Activated naive CD8-positive, alpha-beta T cell treated with anti-CD3 and anti-CD28 coated beads for 36 hours (primary cell): Measurements from ENCODE around the gene KCP. TPM values are rescaled to one million over a fixed set of nuclear protein-coding genes. Genes with fewer than 3 reads are reported as not detected.

Experiments used
- DNase-seq: peaks from one replicate; pipeline ENCODE4 v3.0.0; 2021
- H3K27ac Mint-ChIP-seq: one replicate; pipeline ENCODE4 v1.8.0; 2022; ENCODE audit warnings: mild to moderate bottlenecking, moderate library complexity, mixed read lengths
- H3K27me3 Mint-ChIP-seq: one replicate; pipeline ENCODE4 v1.8.0; 2022; ENCODE audit warnings: mild to moderate bottlenecking, mixed read lengths
- H3K36me3 Mint-ChIP-seq: one replicate; pipeline ENCODE4 v1.8.0; 2021; ENCODE audit warnings: mild to moderate bottlenecking, mixed read lengths
- H3K4me1 Mint-ChIP-seq: one replicate; pipeline ENCODE4 v1.8.0; 2021; ENCODE audit warnings: mixed read lengths
- H3K4me3 Mint-ChIP-seq: one replicate; pipeline ENCODE4 v1.8.0; 2022; ENCODE audit warnings: mild to moderate bottlenecking, moderate library complexity, mixed read lengths
- H3K9me3 Mint-ChIP-seq: one replicate; pipeline ENCODE4 v1.8.0; 2022; ENCODE audit warnings: mixed read lengths
- total RNA-seq, 2 experiments: library from RNA; stranded (reverse); gene quantifications; one replicate each; pipeline ENCODE4 v1.2.3, GENCODE V29; 2021

Gene KCP
- total RNA-seq, 2 experiments from 2014 or later: 0.10 to 0.14 TPM

DNA sequence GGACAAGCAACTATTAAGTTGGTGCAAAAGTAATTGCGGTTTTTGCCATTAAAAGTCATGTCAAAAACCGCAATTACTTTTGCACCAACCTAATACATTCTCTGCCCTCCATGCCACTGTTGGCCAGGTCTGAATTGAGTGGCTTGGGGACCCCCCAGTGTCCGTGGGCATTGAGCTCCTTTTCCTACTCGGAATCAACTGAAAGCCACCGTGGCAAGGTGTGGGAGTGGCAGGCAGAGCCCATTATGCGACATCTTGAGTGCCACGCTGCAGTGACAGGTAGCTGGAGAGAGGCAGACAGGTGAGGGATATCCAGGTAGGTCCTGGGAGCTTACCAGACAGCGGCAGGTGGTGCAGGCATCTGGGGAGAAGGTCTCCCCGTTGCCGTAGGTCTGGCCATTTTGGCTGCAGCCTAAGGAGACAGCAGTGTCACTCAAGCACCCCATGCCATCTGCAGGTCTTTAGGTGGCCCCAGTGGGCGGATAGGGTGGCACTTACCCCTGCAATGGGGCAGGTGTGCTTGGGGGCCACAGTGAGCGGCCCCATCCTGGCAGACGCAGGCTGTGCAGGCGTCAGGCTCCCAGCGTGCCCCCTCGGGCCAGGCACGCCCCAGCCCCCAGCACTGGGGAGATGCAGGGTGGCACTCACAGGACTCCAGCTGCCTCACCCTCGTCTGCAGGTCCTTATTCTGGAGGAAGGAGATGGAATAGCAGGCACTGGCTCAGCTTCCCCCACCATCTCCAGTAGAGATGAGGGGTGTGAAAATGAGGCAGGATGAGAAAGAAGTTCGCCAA, 3.5 kb downstream of the KCP start:
- no peak overlapping the region for H3K4me3 Mint-ChIP-seq
- no peaks in the 10 kb centered on the region for H3K36me3 Mint-ChIP-seq
- no peaks in the 10 kb centered on the region for H3K9me3 Mint-ChIP-seq
- H3K27me3 Mint-ChIP-seq: peaks cover 47% of the 10 kb centered on the region
- no peak for DNase-seq
- no peak overlapping the region for H3K27ac Mint-ChIP-seq
- H3K4me1 Mint-ChIP-seq: no peaks in the 10 kb centered on the region

GRCh38 chr7:128906001-128906765, 4.3 kb downstream of the KCP start:
- Mint-ChIP-seq H3K27me3 (peaks cover 42% of the 10 kb centered on the region), H3K4me1 (no peaks in the 10 kb centered on the region), H3K27ac (no peak overlapping the region), H3K9me3 (no peaks in the 10 kb centered on the region), H3K36me3 (no peaks in the 10 kb centered on the region), H3K4me3 (no peak overlapping the region)
- no peak for DNase-seq

DNA sequence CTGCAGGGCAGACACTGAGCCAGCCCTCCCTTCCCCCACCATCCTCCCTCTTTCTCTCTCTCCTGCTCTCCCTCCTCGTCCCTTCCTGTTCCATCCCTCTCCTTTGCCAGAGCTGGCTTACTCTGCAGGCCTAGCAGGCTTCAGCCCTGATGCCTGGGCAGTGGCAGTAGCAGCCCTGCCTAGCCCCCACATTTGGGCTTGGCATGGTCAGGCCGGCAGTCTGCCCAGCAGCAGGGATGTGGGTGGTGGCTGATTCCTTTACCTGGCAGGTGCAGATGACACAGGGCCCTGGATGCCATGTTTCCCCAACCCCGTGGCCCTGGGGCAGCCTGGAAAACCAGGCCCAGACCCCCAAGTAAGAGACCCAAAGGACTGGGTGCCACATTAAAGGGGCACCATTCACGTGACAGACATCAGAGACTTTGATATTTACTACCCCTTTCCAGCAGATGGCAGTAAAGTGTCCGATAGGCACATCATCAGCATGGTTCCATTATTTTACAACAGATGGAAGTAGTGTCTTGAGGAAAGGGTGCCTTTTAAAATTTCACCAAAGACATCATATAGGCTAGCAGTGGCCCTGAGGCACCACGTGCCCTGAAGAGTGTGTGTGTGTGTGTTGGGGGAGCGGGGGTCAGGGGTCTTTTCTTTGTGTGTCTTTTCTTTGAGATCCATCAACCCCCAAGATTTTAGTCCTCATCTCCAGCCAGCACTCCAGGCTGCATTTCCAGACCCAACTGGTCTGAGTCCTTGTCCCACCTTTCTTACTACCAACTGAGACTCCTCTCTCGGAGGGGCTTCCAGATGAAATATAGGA, 5.9 kb downstream of the KCP start:
- Mint-ChIP-seq H3K27ac (no peak overlapping the region), H3K9me3 (no peaks in the 10 kb centered on the region), H3K36me3 (no peaks in the 10 kb centered on the region), H3K27me3 (peaks cover 36% of the 10 kb centered on the region), H3K4me3 (no peak overlapping the region), H3K4me1 (no peaks in the 10 kb centered on the region)
- no peak for DNase-seq

- Mint-ChIP-seq H3K4me3 (no peak overlapping the region), H3K9me3 (no peaks in the 10 kb centered on the region), H3K4me1 (no peaks in the 10 kb centered on the region), H3K36me3 (no peaks in the 10 kb centered on the region), H3K27me3 (peaks cover 28% of the 10 kb centered on the region), H3K27ac (no peak overlapping the region)
- no peak for DNase-seq
These were observed 6.7 kb downstream of the KCP start for GRCh38 chr7:128903621-128904361.

DNA sequence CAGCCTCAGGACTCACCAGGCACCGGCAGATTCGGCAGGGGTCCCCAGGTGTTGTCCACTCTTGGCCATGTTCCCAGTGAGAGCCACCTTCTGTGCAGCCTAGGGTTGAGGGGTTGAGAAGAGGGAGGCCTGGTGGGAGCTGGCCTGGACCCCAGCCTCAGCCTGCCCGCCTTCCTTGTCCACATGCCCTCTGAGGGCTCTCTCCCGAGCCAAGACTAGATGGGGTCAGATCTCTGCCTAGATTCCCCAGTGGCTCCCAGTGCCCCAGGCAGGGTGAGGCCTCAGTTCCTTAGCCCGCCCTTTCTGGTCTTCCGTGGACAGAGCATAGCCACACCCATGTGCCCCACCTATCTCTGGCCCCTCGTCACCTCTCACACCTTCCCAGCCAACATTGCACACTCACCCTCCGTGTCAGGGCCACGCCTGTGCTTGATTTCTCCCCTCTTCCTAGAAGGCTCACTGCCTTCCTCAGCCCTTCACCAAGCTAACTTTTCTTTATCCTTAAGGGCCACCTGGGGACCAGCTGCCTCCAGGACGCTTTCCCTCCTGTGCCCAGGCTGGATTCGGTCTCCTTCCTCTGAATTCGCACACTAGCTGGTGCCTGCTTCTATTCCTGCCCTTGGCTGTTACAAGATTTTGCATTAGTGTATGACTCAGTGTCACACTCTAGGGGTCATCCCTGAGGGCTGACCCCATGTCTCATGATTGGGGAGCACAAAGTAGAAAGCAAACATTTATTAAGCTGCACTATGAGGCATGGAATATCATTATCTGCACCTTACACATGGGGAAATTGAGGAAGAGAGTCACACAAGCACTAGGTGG, 7.5 kb downstream of the KCP start:
- Mint-ChIP-seq H3K4me1 (no peaks in the 10 kb centered on the region), H3K36me3 (no peaks in the 10 kb centered on the region), H3K27ac (no peak overlapping the region), H3K9me3 (peaks cover 3% of the 10 kb centered on the region), H3K27me3 (peaks cover 20% of the 10 kb centered on the region), H3K4me3 (no peak overlapping the region)
- no peak for DNase-seq

GRCh38 chr7:128900237-128900636, 10.3 kb downstream of the KCP start:
- Mint-ChIP-seq H3K27ac (no peak overlapping the region), H3K36me3 (no peaks in the 10 kb centered on the region), H3K9me3 (peaks cover 3% of the 10 kb centered on the region), H3K27me3 (peaks cover 9% of the 10 kb centered on the region), H3K4me1 (no peaks in the 10 kb centered on the region), H3K4me3 (no peak overlapping the region)
- no peak for DNase-seq

DNA sequence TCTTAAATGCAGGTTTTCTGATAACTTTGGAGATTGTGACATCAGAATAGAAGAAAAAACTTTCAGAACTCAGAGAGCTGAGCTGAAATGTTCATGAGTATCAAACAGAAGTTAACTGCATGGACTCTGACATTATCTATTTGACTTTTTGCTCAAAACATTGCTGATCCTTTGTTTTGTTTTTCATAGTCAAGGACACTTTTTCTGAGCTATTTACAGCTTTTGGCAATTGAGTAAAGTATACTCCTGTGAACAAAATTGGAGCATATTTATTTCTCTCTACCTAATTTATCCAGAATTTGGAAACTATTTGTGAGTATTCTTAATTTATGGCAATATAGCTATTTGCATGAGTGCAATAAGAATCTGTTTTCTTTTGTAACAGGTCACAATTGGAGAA, 11.1 kb downstream of the KCP start:
- Mint-ChIP-seq H3K27ac (no peak overlapping the region), H3K27me3 (peaks cover 8% of the 10 kb centered on the region), H3K4me3 (no peak overlapping the region), H3K4me1 (no peaks in the 10 kb centered on the region), H3K36me3 (no peaks in the 10 kb centered on the region), H3K9me3 (peaks cover 3% of the 10 kb centered on the region)
- no peak for DNase-seq

- no peak for DNase-seq
- Mint-ChIP-seq H3K4me3 (no peak overlapping the region), H3K9me3 (peaks cover 3% of the 10 kb centered on the region), H3K36me3 (no peaks in the 10 kb centered on the region), H3K27ac (no peak overlapping the region), H3K4me1 (no peaks in the 10 kb centered on the region), H3K27me3 (peaks cover 7% of the 10 kb centered on the region)
These were observed 15.2 kb downstream of the KCP start for GRCh38 chr7:128895320-128895719.

DNA sequence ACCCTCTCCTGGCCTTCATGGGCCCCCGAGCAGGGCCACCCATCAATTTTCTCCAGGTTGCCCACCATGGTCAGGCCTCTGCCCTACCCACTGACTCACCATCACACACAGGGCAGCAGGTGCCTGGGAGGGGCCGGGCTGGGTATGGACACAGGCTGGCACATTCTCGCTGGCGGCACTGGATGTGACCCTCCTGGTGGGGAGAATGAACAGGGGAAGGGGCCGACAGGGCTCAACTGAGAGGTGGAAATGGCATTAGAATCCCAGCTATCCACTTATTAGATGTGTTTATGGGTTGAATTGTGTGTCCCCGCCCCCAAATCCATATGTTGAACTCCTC, 16.4 kb downstream of the KCP start:
- Mint-ChIP-seq H3K4me1 (no peaks in the 10 kb centered on the region), H3K36me3 (no peaks in the 10 kb centered on the region), H3K4me3 (no peak overlapping the region), H3K27ac (no peak overlapping the region), H3K27me3 (peaks cover 14% of the 10 kb centered on the region), H3K9me3 (peaks cover 3% of the 10 kb centered on the region)
- no peak for DNase-seq

GRCh38 chr7:128893251-128894100, 17.0 kb downstream of the KCP start:
- H3K9me3 Mint-ChIP-seq: peaks cover 2% of the 10 kb centered on the region
- H3K36me3 Mint-ChIP-seq: no peaks in the 10 kb centered on the region
- H3K27ac Mint-ChIP-seq: no peak overlapping the region
- H3K4me3 Mint-ChIP-seq: no peak overlapping the region
- no peak for DNase-seq
- H3K27me3 Mint-ChIP-seq: peaks cover 14% of the 10 kb centered on the region
- H3K4me1 Mint-ChIP-seq: no peaks in the 10 kb centered on the region

GRCh38 chr7:128892521-128893250, 17.8 kb downstream of the KCP start:
- Mint-ChIP-seq H3K27me3 (peaks cover 14% of the 10 kb centered on the region), H3K27ac (no peak overlapping the region), H3K36me3 (no peaks in the 10 kb centered on the region), H3K9me3 (no peaks in the 10 kb centered on the region), H3K4me3 (no peak overlapping the region), H3K4me1 (no peaks in the 10 kb centered on the region)
- no peak for DNase-seq

GRCh38 chr7:128891942-128892269, 18.6 kb downstream of the KCP start:
- no peak overlapping the region for H3K4me3 Mint-ChIP-seq
- no peaks in the 10 kb centered on the region for H3K9me3 Mint-ChIP-seq
- no peak overlapping the region for H3K27ac Mint-ChIP-seq
- peaks cover 14% of the 10 kb centered on the region for H3K27me3 Mint-ChIP-seq
- H3K4me1 Mint-ChIP-seq: no peaks in the 10 kb centered on the region
- no peaks in the 10 kb centered on the region for H3K36me3 Mint-ChIP-seq
- no peak for DNase-seq
